ENCODE measurements around the gene BPIFB2. TPM values are rescaled to one million over a fixed set of nuclear protein-coding genes. Genes with fewer than 3 reads are reported as not detected.

The BPIFB2 gene
- total RNA-seq, 1 experiment from 2014 or later, result not detected

DNA sequence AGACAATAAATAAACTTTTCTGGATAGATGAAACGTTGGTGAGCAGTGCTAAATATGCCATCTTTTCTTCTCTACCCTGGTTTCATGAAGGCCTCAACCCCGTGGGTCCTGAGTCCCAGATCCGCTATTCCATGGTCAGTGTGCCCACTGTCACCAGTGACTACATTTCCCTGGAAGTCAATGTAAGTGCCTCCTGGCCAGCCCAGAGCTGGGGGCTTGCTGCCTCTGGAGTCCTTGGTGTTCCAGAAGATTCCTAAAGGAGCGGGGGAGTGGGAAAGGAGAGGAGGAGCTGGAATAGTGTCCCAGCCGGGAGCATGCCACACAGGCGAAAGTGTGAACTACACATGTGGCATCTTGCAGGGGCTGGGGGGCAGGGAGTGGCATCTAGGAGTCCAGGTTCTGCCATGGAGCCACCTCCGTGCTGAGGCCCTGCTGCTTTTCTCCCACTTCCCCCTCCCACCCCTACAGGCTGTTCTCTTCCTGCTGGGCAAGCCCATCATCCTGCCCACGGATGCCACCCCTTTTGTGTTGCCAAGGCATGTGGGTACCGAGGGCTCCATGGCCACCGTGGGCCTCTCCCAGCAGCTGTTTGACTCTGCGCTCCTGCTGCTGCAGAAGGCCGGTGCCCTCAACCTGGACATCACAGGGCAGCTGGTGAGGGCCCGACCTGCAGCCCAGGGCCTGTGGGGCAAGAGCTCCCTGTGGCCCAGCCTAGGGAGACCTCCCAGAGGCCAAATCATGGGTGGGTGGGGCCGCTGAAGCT lies 10.8 kb downstream of the BPIFB2 start:
- DNase-seq (ENCODE audit: extremely low read depth, low read depth), result no peak

GRCh38 chr20:33019465-33020277 lies 12.2 kb downstream of the BPIFB2 start:
- no peak for DNase-seq (ENCODE audit: extremely low read depth, low read depth)

DNA sequence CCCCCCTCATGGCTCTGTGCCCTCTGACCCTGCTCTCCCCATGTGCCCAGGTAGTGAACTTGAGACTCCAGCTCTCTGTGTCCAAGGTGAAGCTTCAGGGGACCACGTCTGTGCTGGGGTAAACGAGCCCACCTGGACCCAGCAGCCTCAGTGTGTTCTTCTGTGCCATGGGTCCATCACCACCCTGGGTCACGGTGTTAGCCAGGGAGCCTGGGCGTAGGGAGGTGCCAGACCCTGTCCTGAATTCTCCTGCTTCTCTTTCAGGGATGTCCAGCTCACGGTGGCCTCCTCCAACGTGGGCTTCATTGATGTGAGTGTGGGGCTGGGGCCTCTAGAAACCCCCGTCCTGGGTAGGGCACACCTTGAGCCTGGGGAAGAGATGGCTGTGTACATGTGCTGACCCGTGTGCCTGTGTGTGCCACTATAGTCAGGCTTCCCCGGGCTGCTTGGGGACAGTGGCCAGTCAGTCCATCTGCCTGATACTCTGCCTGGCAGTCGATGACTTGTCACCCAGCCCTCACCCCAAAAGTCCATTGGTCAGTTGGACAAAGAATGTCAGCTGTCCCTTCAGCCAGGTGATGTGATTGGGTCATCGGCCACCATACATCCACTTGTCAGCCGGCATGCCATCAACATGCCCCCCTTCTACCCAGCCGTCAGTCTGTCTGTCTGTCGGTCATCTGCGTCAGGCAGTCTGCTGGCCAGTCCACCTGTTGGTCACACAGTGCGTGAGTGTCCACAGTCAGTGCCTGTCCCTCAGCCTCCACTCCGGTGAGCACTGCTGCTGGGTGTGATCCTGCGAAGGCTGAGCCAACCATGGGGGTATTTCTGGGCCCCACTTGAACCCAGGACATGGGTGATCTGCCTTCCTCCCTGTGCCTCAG lies 13.0 kb downstream of the BPIFB2 start:
- DNase-seq (ENCODE audit: extremely low read depth, low read depth), result no peak

- no peak for DNase-seq (ENCODE audit: extremely low read depth, low read depth)
These were observed 14.4 kb downstream of the BPIFB2 start for GRCh38 chr20:33021879-33022278.

GRCh38 chr20:33022289-33022688 lies 14.8 kb downstream of the BPIFB2 start:
- DNase-seq (ENCODE audit: extremely low read depth, low read depth), result no peak

DNA sequence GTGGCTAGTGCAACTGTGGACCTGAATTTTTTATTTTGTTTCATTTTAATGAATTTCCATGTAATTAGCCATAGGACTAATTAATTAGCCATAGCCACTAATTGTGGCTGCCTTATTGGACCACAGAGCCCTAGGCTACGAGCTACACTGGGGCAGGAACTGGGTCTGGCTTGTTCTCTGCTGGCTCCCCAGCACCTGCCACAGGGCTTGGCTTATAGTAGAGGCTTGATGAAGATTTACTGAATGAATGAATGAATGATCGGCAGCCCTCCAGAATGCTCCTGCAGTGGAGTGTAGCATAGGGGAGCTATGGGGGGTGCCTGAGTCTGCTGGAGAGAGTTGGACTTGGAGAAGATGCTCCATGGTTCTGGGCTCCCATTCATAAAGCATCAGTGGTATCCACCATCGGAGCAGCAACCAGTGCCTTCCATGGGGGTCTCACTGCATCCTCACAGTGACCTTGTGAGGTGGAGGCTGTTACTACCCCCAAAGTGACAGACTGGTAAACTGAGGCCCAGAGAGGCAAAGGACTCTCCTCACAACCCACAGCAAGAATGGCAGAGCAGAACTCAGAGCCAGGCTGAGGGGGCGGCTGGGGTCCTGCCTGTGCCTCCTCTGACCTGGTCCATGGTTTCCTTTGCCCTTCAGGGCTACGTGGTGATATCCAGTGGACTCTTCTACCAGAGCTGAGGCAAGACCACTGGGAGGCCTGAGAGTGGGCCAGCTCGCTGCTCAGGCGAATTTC lies 15.4 kb downstream of the BPIFB2 start:
- no peak for DNase-seq (ENCODE audit: extremely low read depth, low read depth)

DNA sequence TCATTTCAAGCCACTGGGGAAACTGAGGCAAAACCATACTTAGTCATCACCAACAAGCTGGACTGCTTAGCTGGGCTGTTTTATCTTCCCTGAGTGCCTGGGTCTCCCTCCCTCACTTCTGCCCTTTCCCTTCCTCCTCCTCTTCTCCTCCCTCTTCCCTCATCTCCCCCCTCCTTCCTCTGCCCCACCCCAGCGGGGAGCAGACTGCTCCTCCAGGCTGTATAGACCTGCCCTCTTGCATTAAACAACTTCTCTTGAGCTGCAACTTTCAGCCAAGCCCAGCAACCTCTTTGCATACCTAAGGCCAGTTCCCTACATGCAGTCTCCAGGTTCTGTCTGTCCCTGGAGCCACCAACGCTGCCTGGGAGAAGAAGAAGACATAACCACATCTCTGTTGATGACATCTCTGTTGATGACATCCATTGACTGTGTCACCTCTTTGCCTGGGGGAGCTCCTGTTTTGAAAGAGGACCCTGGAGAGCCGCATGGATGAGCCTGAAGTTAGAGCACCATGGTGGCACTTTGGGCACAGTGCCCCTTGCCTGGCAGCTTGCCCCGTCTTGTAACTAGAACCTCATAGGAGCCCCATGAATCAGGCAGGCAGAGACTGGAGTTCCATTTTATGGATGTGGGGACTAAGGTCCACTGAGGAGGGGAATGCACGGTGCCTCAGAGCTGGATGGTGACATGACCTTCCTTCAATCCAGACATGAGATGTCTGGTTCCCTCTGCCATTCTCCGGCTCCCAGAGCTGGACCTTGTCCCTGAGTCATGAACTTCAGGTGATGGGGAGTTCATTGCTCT lies 16.1 kb downstream of the BPIFB2 start:
- no peak for DNase-seq (ENCODE audit: extremely low read depth, low read depth)

GRCh38 chr20:33024243-33024560 lies 16.7 kb downstream of the BPIFB2 start:
- no peak for DNase-seq (ENCODE audit: extremely low read depth, low read depth)

DNA sequence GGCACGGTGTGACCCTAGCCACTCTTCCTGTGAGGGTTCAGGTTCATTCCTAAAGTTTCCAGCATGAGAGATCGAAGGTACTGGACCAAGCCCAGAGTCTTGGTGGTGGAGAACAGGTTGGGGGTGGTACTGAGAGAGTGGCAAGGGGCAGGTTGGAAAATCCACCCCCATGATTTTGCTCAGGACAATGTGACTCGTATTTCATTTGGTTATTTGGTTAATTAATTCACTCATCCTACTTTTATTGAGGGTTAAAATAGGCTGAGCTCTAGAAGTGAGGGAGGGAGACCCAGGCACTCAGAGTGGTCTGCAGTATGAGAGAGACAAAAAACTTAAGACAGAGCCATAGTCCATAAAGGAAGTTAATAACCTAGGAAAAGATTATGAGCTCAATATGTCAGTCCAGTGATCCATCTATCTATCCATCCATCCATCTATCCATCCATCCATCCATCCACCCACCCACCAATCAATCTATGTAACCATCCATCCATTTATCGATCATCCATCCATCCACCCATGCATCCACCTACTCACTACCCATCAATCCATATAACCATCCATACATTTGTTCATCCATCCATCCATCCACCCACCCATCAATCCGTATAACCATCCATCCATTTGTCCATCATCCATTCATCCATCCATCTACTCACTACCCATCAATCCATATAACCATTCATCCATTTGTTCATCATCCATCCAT lies 17.3 kb downstream of the BPIFB2 start:
- DNase-seq (ENCODE audit: extremely low read depth, low read depth), result no peak

GRCh38 chr20:33025318-33025876 lies 17.9 kb downstream of the BPIFB2 start:
- DNase-seq (ENCODE audit: extremely low read depth, low read depth), result no peak

- DNase-seq (ENCODE audit: extremely low read depth, low read depth), result no peak
These were observed 18.7 kb downstream of the BPIFB2 start for GRCh38 chr20:33026072-33026778.

GRCh38 chr20:33026779-33027759 lies 19.6 kb downstream of the BPIFB2 start:
- DNase-seq (ENCODE audit: extremely low read depth, low read depth), result no peak

GRCh38 chr20:33027769-33028751 lies 20.6 kb downstream of the BPIFB2 start:
- DNase-seq (ENCODE audit: extremely low read depth, low read depth), result no peak

DNA sequence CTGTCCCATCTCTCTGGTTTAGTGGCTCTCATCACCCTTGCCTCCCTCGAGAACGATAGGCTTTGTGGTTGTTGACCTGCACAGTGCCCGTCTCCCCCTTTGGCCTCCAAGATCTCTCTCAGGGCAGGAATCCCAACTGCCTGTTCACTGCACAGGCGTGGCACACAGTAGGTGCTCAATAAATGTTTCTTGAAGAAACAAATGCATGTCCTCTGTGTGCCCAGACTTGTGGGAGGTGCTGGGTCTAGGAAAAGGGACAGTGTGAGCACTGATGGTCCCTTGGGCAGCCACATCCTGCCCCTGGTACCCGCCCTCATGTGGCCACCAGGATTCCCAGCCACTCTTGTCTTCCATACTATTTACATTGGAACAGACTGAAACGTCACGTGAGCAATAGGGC lies 21.4 kb downstream of the BPIFB2 start:
- no peak for DNase-seq (ENCODE audit: extremely low read depth, low read depth)

GRCh38 chr20:33030076-33030475 lies 22.6 kb downstream of the BPIFB2 start:
- DNase-seq (ENCODE audit: extremely low read depth, low read depth), result no peak

- DNase-seq (ENCODE audit: extremely low read depth, low read depth), result no peak
These were observed 23.1 kb downstream of the BPIFB2 start for GRCh38 chr20:33030569-33030968.
